SK-N-SH (cell line): ENCODE measurements around the gene TPSG1. TPM values are rescaled to one million over a fixed set of nuclear protein-coding genes. Genes with fewer than 3 reads are reported as not detected.

Experiments
- CTCF ChIA-PET: fragments of 300-600, 350-600 bp; formaldehyde crosslinking; extraction: SDS; loops from one replicate; lab custom pipeline; 2021; lab: Yijun Ruan, JAX
- POLR2A ChIA-PET: fragments of 350-600 bp; sonication (Branson Sonifier 250); formaldehyde crosslinking; extraction: SDS; loops from one replicate; lab custom pipeline; 2020; ENCODE audit warnings: antibody characterized with exemption, inconsistent platforms; lab: Yijun Ruan, JAX
- DNase-seq: peaks from one replicate; pipeline ENCODE4 v3.0.0; 2012
- H2AFZ ChIP-seq: fragments of 200-600 bp; sonication (generic); 2 replicates; pipeline ENCODE4 v1.8.1; 2016; ENCODE audit warnings: antibody characterized with exemption, mild to moderate bottlenecking, low read depth
- H3F3A ChIP-seq: fragments of 200-600 bp; sonication (generic); replicated peaks from 2 replicates; pipeline ENCODE3; 2016; ENCODE audit warnings: antibody characterized with exemption, mild to moderate bottlenecking; ENCODE audit not compliant: insufficient read depth
- H3K27ac ChIP-seq, 2 experiments: fragments of 200-500 bp in 1 of 2; fragments of 200-600 bp in 1 of 2; sonication (Bioruptor generic) in 1 of 2; sonication (generic), shearing (Covaris generic) in 1 of 2; 2 replicates each; pipeline versions ENCODE4 v1.5.1 to v1.6.1; 2014 to 2016; ENCODE audit warnings: low read depth in 2 of 2, inconsistent platforms in 1 of 2, low read length in 1 of 2, mild to moderate bottlenecking in 1 of 2, mixed read lengths in 1 of 2
- H3K27me3 ChIP-seq: fragments of 200-600 bp; sonication (generic), shearing (Covaris generic); 2 replicates; pipeline ENCODE4 v1.6.1; 2016; ENCODE audit warnings: mixed run types; ENCODE audit not compliant: insufficient read depth
- H3K36me3 ChIP-seq, 2 experiments: fragments of 200-500 bp in 1 of 2; fragments of 200-600 bp in 1 of 2; sonication (Bioruptor generic) in 1 of 2; sonication (generic) in 1 of 2; replicated peaks in 1 of 2; 2 replicates each; pipeline versions ENCODE3 to v1.5.1; 2014 to 2016; ENCODE audit warnings: low read length in 1 of 2, mild to moderate bottlenecking in 1 of 2; ENCODE audit not compliant: insufficient read depth in 2 of 2, control insufficient read depth in 1 of 2
- H3K4me1 ChIP-seq, 2 experiments: fragments of 200-500 bp in 1 of 2; fragments of 200-600 bp in 1 of 2; sonication (Bioruptor generic) in 1 of 2; sonication (generic), shearing (Covaris generic) in 1 of 2; 2 replicates each; pipeline versions ENCODE4 v1.5.1 to v1.6.1; 2014 to 2016; ENCODE audit warnings: low read depth in 1 of 2, low read length in 1 of 2, mixed run types in 1 of 2; ENCODE audit not compliant: insufficient read depth in 2 of 2, control insufficient read depth in 1 of 2
- H3K4me2 ChIP-seq: fragments of 200-600 bp; sonication (generic), shearing (Covaris generic); 2 replicates; pipeline ENCODE4 v1.6.1; 2017; ENCODE audit warnings: mixed run types
- H3K4me3 ChIP-seq, 2 experiments: fragments of 200-500 bp in 1 of 2; fragments of 200-600 bp in 1 of 2; sonication (Bioruptor generic) in 1 of 2; sonication (generic), shearing (Covaris generic) in 1 of 2; 2 replicates each; pipeline versions ENCODE4 v1.5.1 to v1.8.1; 2014 to 2016; ENCODE audit warnings: low read depth in 2 of 2, inconsistent platforms in 1 of 2, low read length in 1 of 2, mild to moderate bottlenecking in 1 of 2, mixed read lengths in 1 of 2, moderate library complexity in 1 of 2
- H3K79me2 ChIP-seq: fragments of 200-600 bp; sonication (generic); 2 replicates; pipeline ENCODE4 v1.8.1; 2017; ENCODE audit warnings: mild to moderate bottlenecking; ENCODE audit not compliant: insufficient read depth
- H3K9ac ChIP-seq: fragments of 200-600 bp; sonication (generic); 2 replicates; pipeline ENCODE4 v1.6.1; 2017; ENCODE audit warnings: mixed run types
- H3K9me2 ChIP-seq: fragments of 200-600 bp; sonication (generic); 2 replicates; pipeline ENCODE4 v1.6.1; 2017; ENCODE audit warnings: mixed run types
- H3K9me3 ChIP-seq: fragments of 200-600 bp; sonication (generic); 2 replicates; pipeline ENCODE4 v1.6.1; 2017; ENCODE audit warnings: mixed run types, mild to moderate bottlenecking, moderate library complexity
- H4K20me1 ChIP-seq: fragments of 200-600 bp; sonication (generic); 2 replicates; pipeline ENCODE4 v1.6.1; 2017; ENCODE audit warnings: mild to moderate bottlenecking, mixed run types; ENCODE audit not compliant: insufficient read depth
- CHD2 ChIP-seq: fragments of 150-350 bp; IDR thresholded peaks from 2 replicates; pipeline ENCODE4 v1.6.1; 2018; ENCODE audit warnings: low read length; ENCODE audit not compliant: partially characterized antibody
- ELF1 ChIP-seq: IDR thresholded peaks from 2 replicates; pipeline ENCODE4 v1.4.0; 2012
- EP300 ChIP-seq, 2 experiments: IDR thresholded peaks; 2 replicates each; pipeline versions ENCODE4 v1.4.0 to v1.6.1; 2012; ENCODE audit warnings: borderline replicate concordance in 1 of 2, low read depth in 1 of 2, low read length in 1 of 2
- EZH2phosphoT487 ChIP-seq: fragments of 200-600 bp; sonication (generic); IDR thresholded peaks from 2 replicates; pipeline ENCODE4 v1.6.1; 2017; ENCODE audit warnings: low read depth, mixed run types, mild to moderate bottlenecking, antibody characterized with exemption, moderate library complexity, borderline replicate concordance
- FOXJ3 ChIP-seq: sonication (generic); formaldehyde crosslinking; IDR thresholded peaks from 2 replicates; pipeline ENCODE4 v1.5.1; 2020; ENCODE audit warnings: mild to moderate bottlenecking, missing genetic modification reagents
- GABPA ChIP-seq: IDR thresholded peaks from 2 replicates; pipeline ENCODE4 v1.4.0; 2012; ENCODE audit warnings: low read depth, mild to moderate bottlenecking
- GATA2 ChIP-seq: sonication (generic); formaldehyde crosslinking; IDR thresholded peaks from 2 replicates; pipeline ENCODE4 v1.5.0; 2020; ENCODE audit warnings: mild to moderate bottlenecking, missing genetic modification reagents
- MEF2A ChIP-seq: IDR thresholded peaks from 2 replicates; pipeline ENCODE4 v1.4.0; 2012; ENCODE audit warnings: low read depth, borderline replicate concordance
- RAD21 ChIP-seq: IDR thresholded peaks from 2 replicates; pipeline ENCODE4 v1.6.1; 2012; ENCODE audit warnings: mild to moderate bottlenecking, low read length
- RCOR1 ChIP-seq: fragments of 150-350 bp; IDR thresholded peaks from 2 replicates; pipeline ENCODE4 v1.6.1; 2017; ENCODE audit warnings: antibody characterized with exemption, low read length
- RFX5 ChIP-seq: IDR thresholded peaks from 2 replicates; pipeline ENCODE4 v1.6.1; 2012; ENCODE audit warnings: mild to moderate bottlenecking, improper control_type of control experiment, low read length
- TAF1 ChIP-seq: IDR thresholded peaks from 2 replicates; pipeline ENCODE4 v1.6.1; 2012; ENCODE audit warnings: low read depth, mild to moderate bottlenecking, low read length, moderate library complexity, borderline replicate concordance
- USF2 ChIP-seq: fragments of 150-350 bp; IDR thresholded peaks from 2 replicates; pipeline ENCODE4 v1.6.1; 2017; ENCODE audit warnings: antibody characterized with exemption, low read length, low read depth, borderline replicate concordance
- ZBTB33 ChIP-seq: IDR thresholded peaks from 2 replicates; pipeline ENCODE4 v1.4.0; 2012; ENCODE audit warnings: low read depth, borderline replicate concordance
- WGBS: methylation state at CpG from one replicate; pipeline ENCODE4 v1.1.6; 2017; ENCODE audit warnings: low lambda C conversion rate; 5-methylcytosine and 5-hydroxymethylcytosine counted together
- polyA plus RNA-seq, 3 experiments: library from polyadenylated mRNA; depleted of rRNA; stranded (reverse); fragments of >200 nt; gene quantifications; 2 replicates each; pipeline ENCODE4 v1.2.3, GENCODE V29; 2012
- TF ChIP-seq, protein P1 (sequence below): IDR thresholded peaks from 2 replicates; pipeline ENCODE4; 2012

TPSG1 gene
- polyA plus RNA-seq, 1 of the 3 experiments (the other 2 are of a cell fraction), result not detected

DNA sequence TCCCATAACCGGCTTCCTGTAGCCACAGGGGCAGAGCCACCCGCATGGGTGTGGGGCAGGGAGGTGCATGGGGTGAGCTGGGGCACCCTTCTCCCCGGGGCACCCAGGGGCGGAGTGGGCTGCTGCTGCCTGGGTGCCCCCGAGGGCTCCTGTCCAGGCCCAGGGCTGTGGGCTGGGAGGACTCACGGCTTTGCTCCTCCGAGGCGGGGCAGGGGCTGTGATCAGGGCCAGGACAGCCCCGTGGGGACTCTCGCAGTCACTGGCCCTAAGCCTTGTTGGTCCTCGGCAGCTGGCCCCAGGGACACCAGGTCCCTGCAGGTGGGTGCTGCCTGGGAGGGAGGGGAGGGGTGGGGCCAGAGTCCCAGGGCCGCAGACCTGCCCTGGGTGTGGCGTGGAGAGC, 52.4 kb downstream of the TPSG1 start:
- ChIA-PET POLR2A (no interaction called here), CTCF (interaction anchor here (0.7 to 1.8 kb wide), 3 partner anchors 8 to 67 kb away, joined by 3 to 7 read pairs (median 3); no protein-coding TSS in a partner anchor)
- no peak overlapping the region for H3K27ac ChIP-seq
- H3K36me3 ChIP-seq, result no peaks in the 10 kb centered on the region
- no peaks in the 10 kb centered on the region for H3K79me2 ChIP-seq
- no peaks in the 10 kb centered on the region for H3K9me2 ChIP-seq
- no peaks in the 10 kb centered on the region for H3F3A ChIP-seq
- no peak overlapping the region for H2AFZ ChIP-seq
- 41% methylated on average over 8 of the region's 13 CpGs for WGBS
- H3K4me1 ChIP-seq, result no peaks in the 10 kb centered on the region
- H3K4me2 ChIP-seq, result no peak overlapping the region
- no peaks in the 10 kb centered on the region for H3K9me3 ChIP-seq
- H4K20me1 ChIP-seq, result 0 out of 2 replicates have a peak, but pooled peaks cover 3% of the 10 kb centered on the region
- DNase-seq, result no peak
- TF ChIP-seq RAD21 (no peak), ZBTB33 (no peak), RCOR1 (no peak), USF2 (no peak), TAF1 (no peak), GATA2 (no peak), EZH2phosphoT487 (no peak), MEF2A (no peak), GABPA (no peak), RFX5 (no peak), EP300 (IDR thresholded peaks at IDR 0.05; ENCODE audit: borderline replicate concordance in 1 of 2, low read depth in 1 of 2, low read length in 1 of 2) (no peak), ELF1 (no peak), CHD2 (no peak), FOXJ3 (CRISPR knock-in tag) (no peak)
- TF ChIP-seq, protein P1, sequence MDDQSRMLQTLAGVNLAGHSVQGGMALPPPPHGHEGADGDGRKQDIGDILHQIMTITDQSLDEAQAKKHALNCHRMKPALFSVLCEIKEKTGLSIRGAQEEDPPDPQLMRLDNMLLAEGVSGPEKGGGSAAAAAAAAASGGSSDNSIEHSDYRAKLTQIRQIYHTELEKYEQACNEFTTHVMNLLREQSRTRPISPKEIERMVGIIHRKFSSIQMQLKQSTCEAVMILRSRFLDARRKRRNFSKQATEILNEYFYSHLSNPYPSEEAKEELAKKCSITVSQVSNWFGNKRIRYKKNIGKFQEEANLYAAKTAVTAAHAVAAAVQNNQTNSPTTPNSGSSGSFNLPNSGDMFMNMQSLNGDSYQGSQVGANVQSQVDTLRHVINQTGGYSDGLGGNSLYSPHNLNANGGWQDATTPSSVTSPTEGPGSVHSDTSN, result no peak
- no peak overlapping the region for H3K4me3 ChIP-seq
- H3K9ac ChIP-seq, result no peak overlapping the region
- H3K27me3 ChIP-seq, result peaks cover 83% of the 10 kb centered on the region
